ENCODE results near the gene THSD7B.

THSD7B gene

DNA sequence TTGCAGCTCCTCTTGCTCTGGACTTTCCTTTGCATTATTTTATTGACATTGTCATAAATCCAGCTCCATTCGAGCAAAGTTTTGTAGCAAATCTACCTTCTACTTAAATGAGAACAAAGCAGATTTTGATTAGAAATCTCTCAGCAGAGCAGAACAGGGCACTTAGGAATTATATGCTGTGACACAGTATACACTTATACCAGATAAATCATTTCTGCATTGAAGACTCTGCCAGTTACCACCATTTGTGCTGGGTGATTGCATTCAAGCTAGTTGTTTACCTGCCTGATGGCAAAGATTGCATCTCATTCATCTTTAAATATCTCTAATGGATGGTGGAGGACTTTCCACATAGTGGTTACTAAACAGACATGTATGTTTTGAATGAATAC is 757.3 kb downstream of the THSD7B start:
- Histone ChIP-seq H3K27ac (ENCODE audit: low read depth, low read length, poor library complexity, severe bottlenecking) (no peak overlapping the region), H3K4me3 (ENCODE audit: low read depth, low read length, poor library complexity, severe bottlenecking) (no peak overlapping the region), H3K27me3 (ENCODE audit: insufficient read depth, low read length) (no peaks in the 10 kb centered on the region), H3K79me2 (ENCODE audit: insufficient read depth, low read length) (no peaks in the 10 kb centered on the region), H3K9me3 (ENCODE audit: low read length) (no peaks in the 10 kb centered on the region), H3K36me3 (ENCODE audit: insufficient read depth, low read length) (no peaks in the 10 kb centered on the region), H3K9ac (ENCODE audit: low read length) (no peak overlapping the region), H3K4me1 (ENCODE audit: insufficient read depth, low read length, severe bottlenecking) (no peaks in the 10 kb centered on the region), H3F3A (ENCODE audit: insufficient read depth, low read length) (no peaks in the 10 kb centered on the region), H4K20me1 (ENCODE audit: insufficient read depth, low read length) (no peaks in the 10 kb centered on the region), H3K4me2 (ENCODE audit: low read length) (no peak overlapping the region), H2AFZ (ENCODE audit: low read length) (no peak overlapping the region), H3K9me2 (ENCODE audit: low read depth, low read length) (no peaks in the 10 kb centered on the region)
- TF ChIP-seq, protein P1, sequence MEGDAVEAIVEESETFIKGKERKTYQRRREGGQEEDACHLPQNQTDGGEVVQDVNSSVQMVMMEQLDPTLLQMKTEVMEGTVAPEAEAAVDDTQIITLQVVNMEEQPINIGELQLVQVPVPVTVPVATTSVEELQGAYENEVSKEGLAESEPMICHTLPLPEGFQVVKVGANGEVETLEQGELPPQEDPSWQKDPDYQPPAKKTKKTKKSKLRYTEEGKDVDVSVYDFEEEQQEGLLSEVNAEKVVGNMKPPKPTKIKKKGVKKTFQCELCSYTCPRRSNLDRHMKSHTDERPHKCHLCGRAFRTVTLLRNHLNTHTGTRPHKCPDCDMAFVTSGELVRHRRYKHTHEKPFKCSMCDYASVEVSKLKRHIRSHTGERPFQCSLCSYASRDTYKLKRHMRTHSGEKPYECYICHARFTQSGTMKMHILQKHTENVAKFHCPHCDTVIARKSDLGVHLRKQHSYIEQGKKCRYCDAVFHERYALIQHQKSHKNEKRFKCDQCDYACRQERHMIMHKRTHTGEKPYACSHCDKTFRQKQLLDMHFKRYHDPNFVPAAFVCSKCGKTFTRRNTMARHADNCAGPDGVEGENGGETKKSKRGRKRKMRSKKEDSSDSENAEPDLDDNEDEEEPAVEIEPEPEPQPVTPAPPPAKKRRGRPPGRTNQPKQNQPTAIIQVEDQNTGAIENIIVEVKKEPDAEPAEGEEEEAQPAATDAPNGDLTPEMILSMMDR (IDR thresholded peaks at IDR 0.05; ENCODE audit: low read length), result no peak
- no peak for TF ChIP-seq EZH2 (IDR thresholded peaks at IDR 0.05; ENCODE audit: borderline replicate concordance, low read length)

DNA sequence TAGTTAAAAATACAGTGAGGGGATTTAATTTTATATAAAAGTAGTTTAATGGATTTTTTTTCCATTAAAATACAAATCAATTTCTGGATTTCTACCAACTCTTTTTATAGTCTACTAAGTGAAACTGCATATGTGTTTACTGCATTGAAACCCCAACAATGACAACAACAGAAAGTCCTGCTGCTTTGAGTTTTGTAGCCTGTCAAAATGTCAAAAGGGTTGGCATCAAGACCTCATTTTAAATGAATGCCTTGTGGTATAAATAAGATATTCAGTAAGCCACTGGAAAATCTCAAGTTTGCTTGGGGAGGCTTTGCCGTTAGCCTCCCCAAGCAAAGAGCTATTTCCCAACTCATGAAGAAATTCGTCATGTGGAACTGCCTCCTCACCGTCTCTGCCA is 758.6 kb downstream of the THSD7B start:
- Histone ChIP-seq H3K4me1 (ENCODE audit: insufficient read depth, low read length, severe bottlenecking) (no peaks in the 10 kb centered on the region), H3K9ac (ENCODE audit: low read length) (no peak overlapping the region), H3K27ac (ENCODE audit: low read depth, low read length, poor library complexity, severe bottlenecking) (no peak overlapping the region), H3K9me3 (ENCODE audit: low read length) (no peaks in the 10 kb centered on the region), H3K4me3 (ENCODE audit: low read depth, low read length, poor library complexity, severe bottlenecking) (no peak overlapping the region), H3F3A (ENCODE audit: insufficient read depth, low read length) (no peaks in the 10 kb centered on the region), H3K27me3 (ENCODE audit: insufficient read depth, low read length) (no peaks in the 10 kb centered on the region), H3K79me2 (ENCODE audit: insufficient read depth, low read length) (no peaks in the 10 kb centered on the region), H3K9me2 (ENCODE audit: low read depth, low read length) (no peaks in the 10 kb centered on the region), H3K4me2 (ENCODE audit: low read length) (no peak overlapping the region), H2AFZ (ENCODE audit: low read length) (no peak overlapping the region), H4K20me1 (ENCODE audit: insufficient read depth, low read length) (no peaks in the 10 kb centered on the region), H3K36me3 (ENCODE audit: insufficient read depth, low read length) (no peaks in the 10 kb centered on the region)
- TF ChIP-seq EZH2 (IDR thresholded peaks at IDR 0.05; ENCODE audit: borderline replicate concordance, low read length), result no peak

DNA sequence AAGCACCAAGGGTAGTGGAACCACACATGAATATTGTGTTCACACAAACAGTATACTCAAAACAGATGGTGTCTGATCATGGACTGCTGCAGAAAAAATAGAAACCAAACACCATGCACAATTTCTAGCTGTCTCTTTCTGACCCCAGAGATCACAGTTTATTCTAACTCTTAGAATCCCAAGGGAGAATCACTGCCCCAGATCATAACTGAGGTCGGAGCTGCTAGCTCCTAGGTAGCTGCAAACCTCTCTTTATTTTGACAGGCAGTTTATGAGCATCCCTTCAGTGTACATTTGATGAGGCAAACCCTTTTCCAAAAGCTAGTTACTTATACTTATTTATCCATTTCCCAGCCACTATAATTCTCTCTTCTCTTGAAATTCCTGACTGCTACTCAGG is 759.8 kb downstream of the THSD7B start:
- Histone ChIP-seq H3K4me2 (ENCODE audit: low read length) (no peak overlapping the region), H3K79me2 (ENCODE audit: insufficient read depth, low read length) (no peaks in the 10 kb centered on the region), H3K9me2 (ENCODE audit: low read depth, low read length) (no peaks in the 10 kb centered on the region), H3K4me1 (ENCODE audit: insufficient read depth, low read length, severe bottlenecking) (no peaks in the 10 kb centered on the region), H3K9ac (ENCODE audit: low read length) (no peak overlapping the region), H4K20me1 (ENCODE audit: insufficient read depth, low read length) (no peaks in the 10 kb centered on the region), H3K36me3 (ENCODE audit: insufficient read depth, low read length) (no peaks in the 10 kb centered on the region), H3F3A (ENCODE audit: insufficient read depth, low read length) (no peaks in the 10 kb centered on the region), H3K27me3 (ENCODE audit: insufficient read depth, low read length) (no peaks in the 10 kb centered on the region), H3K27ac (ENCODE audit: low read depth, low read length, poor library complexity, severe bottlenecking) (no peak overlapping the region), H2AFZ (ENCODE audit: low read length) (no peak overlapping the region), H3K9me3 (ENCODE audit: low read length) (no peaks in the 10 kb centered on the region), H3K4me3 (ENCODE audit: low read depth, low read length, poor library complexity, severe bottlenecking) (no peak overlapping the region)
- TF ChIP-seq, protein P1 (IDR thresholded peaks at IDR 0.05; ENCODE audit: low read length), result no peak
- no peak for TF ChIP-seq EZH2 (IDR thresholded peaks at IDR 0.05; ENCODE audit: borderline replicate concordance, low read length)

DNA sequence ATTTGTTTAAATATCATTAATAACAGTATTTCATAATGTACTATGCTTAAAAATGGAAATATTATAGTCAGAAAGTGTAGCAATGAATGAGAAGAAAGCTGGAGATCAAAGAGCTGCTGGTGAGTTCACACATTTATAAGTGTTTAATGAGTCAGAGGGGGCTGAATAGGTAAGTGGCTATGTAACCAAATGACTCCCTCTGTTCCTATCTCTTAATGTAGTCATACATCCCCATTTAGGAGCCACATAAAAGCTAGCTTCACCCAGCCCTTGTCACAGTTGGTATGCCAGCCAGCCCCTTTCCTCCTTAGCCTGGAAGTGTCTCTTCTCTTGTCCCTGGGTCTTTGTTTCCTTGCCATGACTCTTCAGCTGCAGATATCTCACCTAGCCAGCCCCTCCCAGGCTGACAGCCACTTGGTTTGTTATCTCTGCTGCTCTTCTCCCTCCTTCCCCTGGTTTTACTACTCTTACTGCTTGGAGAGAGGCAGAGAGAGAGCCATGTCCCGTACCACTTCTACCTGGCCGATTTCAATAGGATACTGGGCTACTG is 760.4 kb downstream of the THSD7B start:
- no peaks in the 10 kb centered on the region for H3K79me2 ChIP-seq (ENCODE audit: insufficient read depth, low read length)
- no peaks in the 10 kb centered on the region for H3K4me1 ChIP-seq (ENCODE audit: insufficient read depth, low read length, severe bottlenecking)
- H3K27ac ChIP-seq (ENCODE audit: low read depth, low read length, poor library complexity, severe bottlenecking), result no peak overlapping the region
- H4K20me1 ChIP-seq (ENCODE audit: insufficient read depth, low read length), result no peaks in the 10 kb centered on the region
- no peak overlapping the region for H3K4me2 ChIP-seq (ENCODE audit: low read length)
- no peaks in the 10 kb centered on the region for H3K9me2 ChIP-seq (ENCODE audit: low read depth, low read length)
- H3K4me3 ChIP-seq (ENCODE audit: low read depth, low read length, poor library complexity, severe bottlenecking), result no peak overlapping the region
- H2AFZ ChIP-seq (ENCODE audit: low read length), result no peak overlapping the region
- H3K36me3 ChIP-seq (ENCODE audit: insufficient read depth, low read length), result no peaks in the 10 kb centered on the region
- no peaks in the 10 kb centered on the region for H3K27me3 ChIP-seq (ENCODE audit: insufficient read depth, low read length)
- no peaks in the 10 kb centered on the region for H3F3A ChIP-seq (ENCODE audit: insufficient read depth, low read length)
- H3K9ac ChIP-seq (ENCODE audit: low read length), result no peak overlapping the region
- H3K9me3 ChIP-seq (ENCODE audit: low read length), result no peaks in the 10 kb centered on the region
- TF ChIP-seq EZH2 (IDR thresholded peaks at IDR 0.05; ENCODE audit: borderline replicate concordance, low read length), result no peak
- TF ChIP-seq, protein P1 (IDR thresholded peaks at IDR 0.05; ENCODE audit: low read length), result no peak
